ENCODE results near the gene IRAK2. TPM values are rescaled to one million over a fixed set of nuclear protein-coding genes. Genes with fewer than 3 reads are reported as not detected.

IRAK2 gene
- total and polyA plus RNA-seq, 12 donors = 0.73 to 3.6 (median 1.3) TPM

DNA sequence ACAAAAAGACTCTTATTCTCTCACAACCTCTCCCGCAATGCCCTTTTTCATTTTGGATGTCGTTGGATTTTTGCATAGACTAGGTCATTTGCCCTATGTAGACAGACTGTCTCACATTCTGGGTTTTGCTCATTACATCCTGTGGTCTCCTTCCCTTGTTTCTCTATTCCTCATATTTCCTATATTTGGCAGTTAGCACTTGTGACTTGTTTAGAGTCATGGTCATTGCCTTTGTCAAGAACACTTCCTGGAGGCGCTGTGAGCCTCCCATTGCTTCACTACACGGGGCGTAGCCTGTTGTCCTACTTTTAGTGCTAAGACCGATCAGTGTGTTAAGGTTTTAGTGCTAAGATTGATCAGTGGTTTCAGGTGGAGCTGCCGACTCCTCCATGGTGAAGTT is 67.4 kb downstream of the IRAK2 start:
- H3K36me3 ChIP-seq = peaks cover 0 to 64% (median 0%) of the 10 kb centered on the region in 9 donors
- peaks cover 0 to 4% (median 0%) of the 10 kb centered on the region in 11 donors for H3K9me3 ChIP-seq
- peak overlapping the region in 2 of 10 donors; percentile 22 to 71 for H3K27ac ChIP-seq
- H3K27me3 ChIP-seq = no peaks in the 10 kb centered on the region
- intact Hi-C loops (cut with DNase I) = no loop called here
- DNase-seq (no peak), ATAC-seq (peak in 6 of 8 donors; percentile 31 to 75 (median 41))
- WGBS, 2 donors = 84 to 89% methylated on average over 7 of the region's 7 CpGs
- TF ChIP-seq, protein P1, sequence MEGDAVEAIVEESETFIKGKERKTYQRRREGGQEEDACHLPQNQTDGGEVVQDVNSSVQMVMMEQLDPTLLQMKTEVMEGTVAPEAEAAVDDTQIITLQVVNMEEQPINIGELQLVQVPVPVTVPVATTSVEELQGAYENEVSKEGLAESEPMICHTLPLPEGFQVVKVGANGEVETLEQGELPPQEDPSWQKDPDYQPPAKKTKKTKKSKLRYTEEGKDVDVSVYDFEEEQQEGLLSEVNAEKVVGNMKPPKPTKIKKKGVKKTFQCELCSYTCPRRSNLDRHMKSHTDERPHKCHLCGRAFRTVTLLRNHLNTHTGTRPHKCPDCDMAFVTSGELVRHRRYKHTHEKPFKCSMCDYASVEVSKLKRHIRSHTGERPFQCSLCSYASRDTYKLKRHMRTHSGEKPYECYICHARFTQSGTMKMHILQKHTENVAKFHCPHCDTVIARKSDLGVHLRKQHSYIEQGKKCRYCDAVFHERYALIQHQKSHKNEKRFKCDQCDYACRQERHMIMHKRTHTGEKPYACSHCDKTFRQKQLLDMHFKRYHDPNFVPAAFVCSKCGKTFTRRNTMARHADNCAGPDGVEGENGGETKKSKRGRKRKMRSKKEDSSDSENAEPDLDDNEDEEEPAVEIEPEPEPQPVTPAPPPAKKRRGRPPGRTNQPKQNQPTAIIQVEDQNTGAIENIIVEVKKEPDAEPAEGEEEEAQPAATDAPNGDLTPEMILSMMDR (IDR thresholded peaks at IDR 0.05) = no peak
- no peak overlapping the region for H3K4me3 ChIP-seq
- H3K4me1 ChIP-seq = peaks cover 0 to 15% (median 0%) of the 10 kb centered on the region in 9 donors

DNA sequence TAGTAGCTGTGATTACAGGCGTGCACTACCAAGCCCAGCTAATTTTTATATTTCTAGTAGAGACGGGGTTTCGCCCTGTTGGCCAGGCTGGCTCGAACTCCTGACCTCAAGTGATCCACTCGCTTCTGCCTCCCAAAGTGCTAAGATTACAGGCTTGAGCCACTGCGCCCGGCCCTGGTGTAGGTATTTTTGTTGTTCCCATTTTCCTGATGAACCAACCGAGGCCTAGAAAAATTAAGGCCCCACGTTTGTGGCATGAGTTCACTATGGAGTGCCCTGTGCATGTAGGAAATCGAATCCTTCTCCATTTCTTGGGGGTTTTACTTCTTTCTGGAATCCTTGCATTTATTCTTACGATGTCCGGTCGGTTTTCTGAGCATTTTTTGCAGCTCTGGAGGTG is 69.3 kb downstream of the IRAK2 start:
- DNase-seq (no peak), ATAC-seq (no peak)
- WGBS, 2 donors = 94 to 95% methylated on average over 13 of the region's 13 CpGs
- Histone ChIP-seq H3K27ac (no peak overlapping the region), H3K36me3 (peaks cover 0 to 65% (median 0%) of the 10 kb centered on the region in 9 donors), H3K4me1 (peaks cover 0 to 2% (median 0%) of the 10 kb centered on the region in 9 donors), H3K9me3 (peaks cover 0 to 4% (median 0%) of the 10 kb centered on the region in 11 donors), H3K4me3 (no peak overlapping the region), H3K27me3 (no peaks in the 10 kb centered on the region)
- intact Hi-C loops (cut with DNase I) = no loop called here
- TF ChIP-seq, protein P1 (IDR thresholded peaks at IDR 0.05) = no peak

DNA sequence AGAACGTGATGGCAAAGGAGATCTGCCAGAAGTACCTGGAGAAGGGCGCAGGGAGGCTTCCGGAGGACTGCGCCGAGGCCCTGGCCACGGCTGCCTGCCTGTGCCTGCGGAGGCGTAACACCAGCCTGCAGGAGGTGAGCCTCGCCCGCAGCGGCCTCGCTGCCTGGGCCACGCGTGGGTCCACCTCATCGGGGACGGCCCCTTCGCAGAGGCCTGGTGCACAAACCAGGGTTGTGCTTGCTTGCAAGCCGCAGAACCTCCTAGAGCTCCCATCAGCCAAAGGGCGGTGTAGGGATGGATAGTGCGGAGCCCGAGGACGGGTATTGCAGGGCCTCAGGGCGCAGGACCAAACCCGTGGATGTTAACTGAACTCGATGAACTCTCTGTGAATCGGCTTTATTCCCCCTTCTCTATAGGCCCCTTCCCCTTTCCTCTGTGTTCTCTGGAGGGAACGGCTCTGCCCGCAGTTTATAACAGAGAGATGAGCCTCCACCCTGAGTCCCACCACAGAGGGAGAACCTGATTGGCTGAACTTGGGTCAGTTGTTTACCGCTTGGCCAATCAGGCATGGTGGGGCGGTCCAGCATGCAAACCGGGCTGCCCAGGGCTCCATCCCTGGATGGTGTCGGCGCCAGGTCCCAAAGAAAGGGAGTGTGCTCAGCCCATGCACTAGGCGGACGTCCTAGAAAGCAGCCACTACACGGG is 70.0 kb downstream of the IRAK2 start:
- intact Hi-C loops (cut with DNase I) = no loop called here
- H3K27ac ChIP-seq = no peak overlapping the region
- H3K36me3 ChIP-seq = peaks cover 0 to 72% (median 0%) of the 10 kb centered on the region in 9 donors
- no peaks in the 10 kb centered on the region for H3K4me1 ChIP-seq
- H3K27me3 ChIP-seq = no peaks in the 10 kb centered on the region
- TF ChIP-seq, protein P1 (IDR thresholded peaks at IDR 0.05) = no peak
- no peak overlapping the region for H3K4me3 ChIP-seq
- ATAC-seq (peak in 1 of 8 donors; percentile 61), DNase-seq (no peak)
- WGBS, 2 donors = 92 to 93% methylated on average over 36 of the region's 36 CpGs
- peaks cover 0 to 4% (median 0%) of the 10 kb centered on the region in 11 donors for H3K9me3 ChIP-seq

DNA sequence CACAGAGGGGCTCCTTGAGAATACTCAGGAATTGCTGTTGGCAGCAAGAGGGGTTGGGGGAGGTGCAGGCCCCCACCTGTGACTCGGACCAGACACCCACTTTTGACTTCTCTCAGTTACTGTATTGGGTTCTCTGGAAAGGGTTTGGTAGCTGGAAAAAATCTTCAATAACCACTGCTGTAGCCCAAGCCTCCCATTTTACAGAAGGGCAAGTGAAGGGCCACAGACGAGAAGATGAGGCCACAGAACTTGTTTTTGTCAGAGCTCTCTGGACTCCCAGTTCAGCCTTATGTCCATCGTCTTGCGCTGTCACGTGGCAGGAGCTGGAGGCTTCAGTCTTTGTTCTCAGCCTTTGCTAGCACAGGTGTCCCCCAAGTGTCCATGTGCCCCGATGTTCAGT is 70.8 kb downstream of the IRAK2 start:
- DNase-seq (no peak), ATAC-seq (no peak)
- no peaks in the 10 kb centered on the region for H3K27me3 ChIP-seq
- TF ChIP-seq, protein P1 (IDR thresholded peaks at IDR 0.05) = no peak
- H3K27ac ChIP-seq = no peak overlapping the region
- intact Hi-C loops (cut with DNase I) = no loop called here
- no peak overlapping the region for H3K4me3 ChIP-seq
- peaks cover 0 to 4% (median 0%) of the 10 kb centered on the region in 11 donors for H3K9me3 ChIP-seq
- 86 to 94% methylated on average over 6 of the region's 6 CpGs for WGBS, 2 donors
- no peaks in the 10 kb centered on the region for H3K4me1 ChIP-seq
- peaks cover 0 to 72% (median 0%) of the 10 kb centered on the region in 9 donors for H3K36me3 ChIP-seq

Measured in heart right ventricle (tissue), 16 donors.